Epithelial cell of esophagus (primary cell): ENCODE results near the gene DCUN1D2.

ENCODE experiments used
- DNase-seq: peaks from one replicate; pipeline ENCODE4 v3.0.0; 2010; ENCODE audit warnings: low read depth
- H3K4me3 ChIP-seq: 2 replicates; pipeline ENCODE4 v1.5.1; 2011; ENCODE audit warnings: mild to moderate bottlenecking, low read length, control low read depth
- CTCF ChIP-seq: IDR thresholded peaks from 2 replicates; pipeline ENCODE4 v1.5.1; 2011; ENCODE audit warnings: low read depth, mild to moderate bottlenecking, low read length, control low read depth, inconsistent platforms; ENCODE audit not compliant: insufficient read depth; ENCODE audit errors: missing control alignments

DCUN1D2 gene

GRCh38 chr13:113418722-113419049 lies 71.8 kb downstream of the DCUN1D2 start:
- no peak for TF ChIP-seq CTCF
- DNase-seq = no peak
- H3K4me3 ChIP-seq = no peak overlapping the region

GRCh38 chr13:113417836-113418721 lies 72.4 kb downstream of the DCUN1D2 start:
- TF ChIP-seq CTCF = no peak
- no peak for DNase-seq
- H3K4me3 ChIP-seq = no peak overlapping the region

GRCh38 chr13:113417008-113417751 lies 73.3 kb downstream of the DCUN1D2 start:
- H3K4me3 ChIP-seq = no peak overlapping the region
- no peak for TF ChIP-seq CTCF
- no peak for DNase-seq

GRCh38 chr13:113415825-113416224 lies 74.7 kb downstream of the DCUN1D2 start:
- TF ChIP-seq CTCF = no peak
- H3K4me3 ChIP-seq = no peak overlapping the region
- DNase-seq = no peak

- no peak for TF ChIP-seq CTCF
- DNase-seq = no peak
Measured at GRCh38 chr13:113415032-113415431, 75.5 kb downstream of the DCUN1D2 start.

GRCh38 chr13:113414335-113414734 lies 76.2 kb downstream of the DCUN1D2 start:
- DNase-seq = no peak
- H3K4me3 ChIP-seq = no peak overlapping the region
- TF ChIP-seq CTCF = no peak

More at GRCh38 chr13:113415032-113415431, 75.5 kb downstream of the DCUN1D2 start:
- H3K4me3 ChIP-seq = no peak overlapping the region
